Ammon's horn (tissue), 1 donor: ENCODE data around the gene VGF.

Experiments
- DNase-seq: peaks from one replicate; pipeline ENCODE4 v3.0.0-alpha.2; 2016; ENCODE audit warnings: low spot score

The VGF gene

DNA sequence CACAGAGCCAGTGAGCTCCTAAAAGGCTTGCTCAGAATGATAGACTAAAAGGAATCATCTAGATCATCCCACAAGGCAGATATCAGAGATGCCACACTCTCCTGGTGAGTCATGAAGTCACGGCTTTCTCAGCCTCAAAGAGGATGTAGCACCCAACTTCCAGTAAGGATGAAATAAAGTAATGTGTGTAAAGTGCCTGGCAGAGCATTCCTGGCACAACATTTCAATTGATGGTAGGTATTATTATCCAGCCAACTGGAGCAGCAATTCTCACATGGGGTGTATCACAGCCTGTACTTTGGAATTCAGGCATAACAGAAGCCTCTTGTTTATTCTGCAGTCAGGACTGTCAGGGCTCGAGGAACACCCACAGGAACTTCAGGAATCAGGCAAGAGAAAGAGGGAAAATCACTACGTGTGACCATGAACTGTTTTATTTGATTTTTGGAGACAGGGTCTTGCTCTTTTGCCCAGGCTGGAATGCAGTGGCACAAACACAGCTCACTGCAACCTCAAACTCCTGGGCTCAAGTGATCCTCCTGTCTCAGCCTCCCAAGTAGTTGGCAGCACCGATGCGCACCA, 20.0 kb upstream of the VGF start:
- peak; percentile 29 for DNase-seq

DNA sequence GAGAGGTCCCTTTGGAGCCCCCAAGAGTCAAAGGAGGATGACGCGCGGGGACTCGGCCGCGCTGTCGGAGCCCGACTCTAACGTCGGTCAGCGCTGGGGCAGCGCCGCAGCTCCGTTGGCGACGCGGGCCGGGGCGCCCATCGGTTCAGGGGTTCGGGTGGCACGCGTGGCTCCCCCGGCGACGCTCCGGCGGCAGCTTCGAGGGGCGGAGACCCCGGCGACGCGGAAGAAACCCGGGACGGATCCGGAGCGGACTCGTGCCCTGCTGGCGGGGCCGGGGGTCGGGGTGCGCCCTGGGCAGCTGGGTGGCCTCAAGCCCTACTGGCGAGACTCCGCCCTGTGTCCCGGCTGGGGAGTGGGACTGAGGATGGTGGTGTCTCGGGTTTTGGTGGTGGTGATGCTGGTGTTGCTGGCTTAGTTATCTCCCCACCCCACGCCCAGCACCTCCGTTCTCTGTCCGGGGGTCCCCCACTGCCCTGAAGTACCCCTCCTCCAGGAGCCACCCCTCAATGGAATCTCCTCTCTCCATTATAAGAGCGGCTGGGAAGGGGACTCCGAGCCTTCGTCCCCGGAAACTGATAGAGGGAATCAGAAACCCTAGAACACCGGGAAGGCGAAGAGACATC, 14.9 kb upstream of the VGF start, which contains the start of gene NAT16:
TSS of gene NAT16 (minus strand) at position 164 of the 626 bp plus-strand sequence. CDS start 5,486 bp downstream, outside the sequence.
- DNase-seq: no peak

DNA sequence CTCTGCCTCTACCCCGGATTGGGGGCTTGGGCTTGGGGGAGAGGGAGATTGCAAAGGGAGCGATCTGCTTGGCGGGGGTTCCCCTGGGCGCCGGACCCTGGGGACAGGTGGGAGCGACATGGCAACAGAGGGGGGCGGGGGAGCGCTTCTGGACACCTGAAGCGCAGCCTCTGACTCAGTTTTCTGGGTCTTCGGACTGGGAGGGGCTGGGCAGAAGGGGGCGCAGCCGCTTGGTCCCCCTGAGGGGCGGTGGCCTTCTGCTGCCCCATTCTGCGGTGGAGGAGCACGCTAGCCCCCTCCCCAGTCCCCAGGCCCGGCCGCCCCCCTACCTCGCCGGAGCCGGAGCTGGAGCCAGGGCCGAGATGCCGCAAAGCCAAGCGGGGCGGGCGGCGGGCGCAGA, 14.3 kb upstream of the VGF start:
- no peak for DNase-seq

DNA sequence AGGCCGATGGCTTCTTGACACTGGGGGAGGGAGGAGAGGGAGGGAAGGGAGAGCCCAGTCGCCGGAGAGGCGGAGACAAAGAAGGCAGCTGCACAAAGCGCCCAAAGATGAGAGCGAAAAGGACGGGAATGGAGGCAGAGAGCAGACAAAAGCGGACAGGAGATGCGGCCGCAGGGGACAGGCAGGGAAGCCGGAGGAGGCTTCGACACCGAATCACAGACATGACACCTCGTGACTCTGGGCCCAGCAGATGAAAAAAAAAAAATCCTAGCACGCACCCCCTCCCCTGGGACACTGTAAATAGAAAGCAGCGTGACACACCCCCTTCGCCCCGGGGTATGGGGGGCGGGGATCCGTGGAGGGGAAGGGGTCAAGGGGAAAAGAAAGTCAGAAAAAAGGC, 13.7 kb upstream of the VGF start:
- no peak for DNase-seq

DNA sequence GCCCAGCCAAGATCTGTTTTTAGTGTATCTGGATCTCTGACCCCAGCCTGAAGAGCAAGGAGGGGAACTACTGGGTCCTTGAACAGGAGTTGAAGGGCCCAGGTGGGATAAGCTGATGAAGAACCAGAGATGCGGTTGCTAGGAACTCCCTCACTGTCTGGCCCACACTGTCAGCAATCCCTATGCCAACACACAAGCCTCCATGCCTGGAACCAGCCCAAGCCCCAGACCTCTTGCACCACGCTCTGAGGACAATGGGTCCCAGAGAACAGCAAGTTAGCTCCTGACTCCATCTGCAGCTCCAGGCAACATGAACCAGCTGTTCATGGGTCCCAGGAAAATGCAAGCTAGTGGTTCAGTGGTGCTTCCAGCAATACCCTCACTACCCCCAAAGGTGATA, 12.3 kb upstream of the VGF start:
- no peak for DNase-seq

DNA sequence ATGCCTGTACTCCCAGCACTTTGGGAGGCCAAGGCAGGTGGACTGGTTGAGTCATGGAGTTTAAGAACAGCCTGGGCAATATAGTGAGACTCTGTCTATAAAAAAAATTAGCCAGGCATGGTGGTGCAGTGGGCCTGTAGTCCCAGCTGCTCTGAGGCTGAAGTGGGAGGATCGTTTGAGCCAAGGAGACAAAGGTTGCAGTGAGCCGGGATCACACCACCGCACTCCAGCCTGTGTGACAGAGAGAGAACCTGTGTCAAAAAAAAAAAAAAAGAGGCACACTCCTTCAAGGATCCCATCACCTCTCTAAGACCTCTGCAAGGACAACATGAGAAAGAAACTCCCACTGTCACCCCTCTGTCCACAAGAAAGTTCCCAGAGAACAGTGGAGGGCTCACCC, 10.3 kb upstream of the VGF start:
- DNase-seq: no peak

DNA sequence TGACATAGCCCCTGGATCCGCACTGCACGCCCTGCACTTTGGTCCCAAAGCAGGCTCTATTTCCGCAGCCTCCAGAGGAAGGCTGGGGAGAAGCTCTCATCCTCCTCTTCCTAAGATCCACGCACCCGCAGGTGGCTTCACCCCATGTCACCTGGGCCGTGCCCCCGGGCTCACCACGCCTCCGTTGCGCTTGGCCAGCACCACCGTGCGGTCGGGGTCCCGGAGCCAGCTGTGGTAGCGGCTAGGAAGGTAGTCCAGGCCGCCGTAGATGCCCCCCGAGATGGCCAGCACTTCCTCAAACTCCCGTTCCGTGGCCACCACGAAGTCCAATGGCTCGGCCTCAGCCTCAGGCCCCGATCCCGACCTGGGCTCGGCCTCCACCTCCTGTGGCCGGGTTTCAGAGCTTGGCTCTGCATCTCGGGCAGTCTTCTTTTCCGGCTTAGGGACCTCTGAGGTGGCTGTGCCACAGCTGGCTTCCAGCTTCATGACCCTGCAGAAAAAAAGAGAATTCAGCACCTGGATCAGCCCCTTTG, 9.0 kb upstream of the VGF start:
- DNase-seq: no peak

DNA sequence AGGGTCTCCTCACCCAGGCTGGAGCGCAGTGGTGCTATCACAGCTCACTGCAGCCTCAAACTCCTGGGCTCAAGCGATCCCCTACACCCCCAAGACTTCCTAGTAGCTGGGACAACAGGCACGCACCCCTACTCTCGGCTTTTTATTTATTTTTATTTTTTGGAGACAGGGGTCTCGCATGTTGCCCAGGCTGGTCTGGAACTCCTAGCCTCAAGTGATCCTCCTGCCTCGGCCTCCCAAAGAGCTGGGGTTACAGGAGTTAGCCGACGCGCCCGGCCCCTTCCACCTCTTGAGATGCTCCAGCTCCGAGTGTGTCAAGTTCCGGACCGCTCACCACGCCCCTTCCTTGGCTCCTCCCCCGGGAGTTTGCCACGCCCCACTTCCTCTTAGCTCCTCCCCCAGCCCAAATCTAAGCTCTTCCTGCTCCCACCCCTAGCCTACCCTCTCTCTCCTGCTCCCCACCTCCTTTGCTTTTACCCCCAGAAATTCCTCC, 8.4 kb upstream of the VGF start:
- no peak for DNase-seq

DNA sequence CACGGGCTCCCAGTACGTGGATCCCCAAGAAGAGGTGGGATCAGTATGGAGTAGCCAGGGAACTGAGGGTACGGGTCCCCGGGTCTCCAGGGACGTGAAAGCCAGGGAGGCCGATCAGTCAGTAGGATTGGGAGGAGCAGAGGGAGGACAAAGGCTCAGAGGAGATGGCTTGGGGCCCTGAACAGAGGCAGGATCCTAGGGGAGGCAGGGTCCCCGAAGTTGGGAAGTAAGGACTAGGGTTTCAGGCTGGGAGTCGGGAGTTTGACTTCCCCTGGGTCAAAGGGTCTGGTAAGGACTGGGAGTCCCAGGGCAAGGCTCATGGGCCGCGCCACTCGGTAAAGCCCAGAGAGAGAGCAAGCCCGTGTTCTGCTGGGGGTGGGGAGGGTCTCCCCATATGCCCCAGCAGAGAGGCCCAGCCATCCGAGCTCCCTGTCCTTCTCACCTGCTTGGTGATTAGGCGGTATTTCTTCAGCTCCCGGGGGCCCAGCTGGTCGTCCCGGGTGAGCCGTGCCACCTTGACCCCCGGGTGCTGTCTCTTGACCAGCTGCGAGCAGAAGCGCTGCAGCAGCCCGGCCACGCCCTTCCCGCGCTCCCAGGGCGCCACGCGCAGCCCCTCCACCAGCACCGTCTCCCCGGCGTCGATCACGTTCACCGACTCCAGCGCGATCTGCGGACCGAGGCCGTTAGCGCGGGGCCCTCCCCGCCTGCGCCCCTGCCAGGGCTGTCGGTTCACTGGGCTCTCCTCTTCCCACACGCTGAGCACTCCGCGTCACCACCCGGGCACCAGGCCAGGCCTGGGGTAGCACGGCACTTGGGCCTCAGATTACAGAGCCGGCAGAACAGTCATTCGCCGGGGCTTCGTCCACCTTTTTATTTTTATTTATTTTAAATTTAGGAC, 7.7 kb upstream of the VGF start:
- DNase-seq: no peak

DNA sequence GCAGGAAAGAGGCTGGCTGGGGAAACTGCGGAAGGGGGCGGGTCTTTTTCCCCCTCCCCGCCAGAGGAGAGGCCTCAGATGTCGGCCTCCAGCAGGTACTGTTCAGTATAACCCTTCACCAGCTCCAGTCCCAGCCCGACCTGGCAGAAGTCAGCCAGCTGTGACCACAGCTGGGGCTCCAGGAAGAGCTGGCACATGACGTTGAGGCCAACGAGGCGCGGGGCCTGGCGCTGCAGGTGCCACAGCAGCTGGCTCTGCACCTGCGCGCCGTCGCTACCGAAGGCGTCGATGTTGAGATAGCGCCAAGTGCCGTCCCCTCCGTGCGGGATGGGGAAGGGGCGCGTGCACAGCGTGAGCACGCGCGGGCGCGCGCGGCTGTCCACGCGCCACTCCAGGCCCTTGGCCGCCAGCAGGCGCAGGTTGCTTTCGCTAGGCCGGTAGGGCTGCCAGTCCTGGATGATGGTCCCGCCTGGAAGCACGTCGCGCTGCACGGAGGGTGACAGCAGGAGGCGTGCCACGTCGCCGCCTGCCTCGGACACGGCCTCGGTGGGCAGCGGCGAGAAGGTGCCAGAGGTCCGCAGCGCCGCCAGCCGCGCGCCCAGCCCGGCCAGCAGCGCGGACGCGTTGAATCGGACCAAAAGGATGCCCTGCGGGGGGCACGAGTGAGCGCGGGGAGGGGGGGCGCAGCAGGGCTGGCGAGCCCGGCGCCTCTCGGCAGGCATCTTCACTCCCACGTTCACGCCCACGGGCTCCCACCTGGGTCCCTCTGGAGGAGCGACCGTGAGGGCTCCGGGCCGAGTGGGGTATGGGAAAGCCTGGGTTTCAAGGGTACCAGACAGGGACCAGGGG, 6.9 kb upstream of the VGF start:
- DNase-seq: no peak

DNA sequence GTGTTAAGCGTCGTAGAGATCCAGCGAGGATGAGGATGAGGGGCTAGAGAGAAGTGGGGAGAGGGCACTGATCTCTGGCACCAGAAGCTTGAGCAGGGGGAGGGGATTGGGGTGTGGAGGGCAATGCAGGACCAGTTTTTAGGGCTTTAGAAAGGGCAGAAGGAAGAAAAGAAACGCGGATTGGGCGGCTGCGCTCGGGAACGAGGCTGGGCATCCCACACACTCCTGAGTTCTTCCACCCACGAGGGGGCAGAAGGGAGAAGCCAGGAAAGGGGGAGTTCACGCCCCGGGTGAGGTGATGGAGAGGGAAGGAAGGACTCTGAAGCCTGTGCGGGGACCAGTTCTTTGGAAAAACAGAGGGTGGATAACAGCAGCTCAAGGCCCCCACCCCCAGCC, 6.1 kb upstream of the VGF start:
- no peak for DNase-seq

DNA sequence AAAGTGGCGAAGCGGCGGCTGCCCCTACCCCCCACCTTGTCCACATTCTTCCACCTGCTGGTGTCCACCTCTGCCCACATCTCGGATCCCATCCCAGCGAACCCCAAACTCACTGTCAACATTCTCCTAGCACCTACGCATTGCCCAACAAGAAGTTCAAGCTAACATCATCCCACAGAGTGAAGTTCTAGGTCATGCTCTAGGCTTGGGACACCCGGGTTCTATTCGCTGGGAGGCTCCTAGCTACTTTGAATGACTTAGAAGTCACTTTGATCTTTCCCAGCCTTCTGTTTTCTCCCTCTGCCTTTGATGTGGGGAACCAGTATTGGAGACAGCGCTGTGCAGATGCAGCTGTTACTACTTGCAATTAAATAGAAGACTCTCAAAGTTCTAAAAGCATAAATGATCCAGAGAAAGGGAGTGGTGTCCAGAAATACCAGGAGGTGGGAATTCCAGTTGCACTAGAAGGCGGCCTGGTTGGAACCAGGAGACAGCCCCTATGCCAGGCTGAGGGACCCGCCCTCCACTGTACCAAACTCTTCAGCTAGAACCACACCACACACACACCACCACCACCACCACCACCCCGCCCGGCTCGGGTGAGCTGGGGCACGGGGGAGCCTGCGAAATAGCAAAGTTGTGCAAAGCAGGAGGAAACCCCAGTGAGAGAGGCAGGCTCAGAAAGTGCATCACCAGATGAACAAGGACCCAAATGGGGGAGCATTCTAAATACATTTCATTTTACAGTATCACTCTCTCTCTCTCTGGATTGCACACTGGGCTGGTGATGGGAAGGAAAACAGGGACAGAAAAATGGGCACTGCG, 5.5 kb upstream of the VGF start:
- no peak for DNase-seq

DNA sequence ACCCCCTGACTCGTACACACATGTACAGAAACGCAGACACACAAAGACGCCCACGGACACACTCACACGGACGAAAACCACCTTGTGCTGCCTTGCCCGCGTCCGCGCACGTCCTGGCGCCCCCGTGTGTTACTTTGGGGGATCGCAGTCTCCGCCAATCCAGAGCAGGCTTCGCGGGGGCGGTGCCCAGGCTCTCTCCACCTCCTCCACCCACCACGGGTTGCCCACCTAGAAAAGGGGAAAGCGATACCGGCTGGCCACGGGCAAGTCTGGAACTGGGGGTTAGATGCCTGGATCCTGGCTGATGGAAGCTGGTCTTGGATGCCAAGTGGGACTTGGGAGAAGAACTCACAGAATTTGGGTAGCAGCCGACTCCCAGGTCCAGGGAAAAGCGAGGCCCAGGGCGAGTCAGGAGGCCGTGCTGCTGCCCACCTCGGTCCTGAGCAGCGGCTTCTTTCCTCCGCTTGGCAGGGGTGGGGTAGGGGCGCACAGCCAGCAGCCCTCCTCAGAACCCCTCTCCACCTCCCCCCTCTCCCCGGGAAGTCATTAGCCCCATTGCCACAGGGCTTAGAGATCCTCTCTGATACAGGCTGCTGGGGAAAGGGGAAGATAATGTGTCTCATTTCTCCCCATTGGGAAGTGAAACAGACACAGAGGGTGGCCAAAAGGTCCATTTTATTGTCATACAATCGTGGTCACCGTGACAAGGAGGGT, 4.6 kb upstream of the VGF start:
- DNase-seq: peak; percentile 64

DNA sequence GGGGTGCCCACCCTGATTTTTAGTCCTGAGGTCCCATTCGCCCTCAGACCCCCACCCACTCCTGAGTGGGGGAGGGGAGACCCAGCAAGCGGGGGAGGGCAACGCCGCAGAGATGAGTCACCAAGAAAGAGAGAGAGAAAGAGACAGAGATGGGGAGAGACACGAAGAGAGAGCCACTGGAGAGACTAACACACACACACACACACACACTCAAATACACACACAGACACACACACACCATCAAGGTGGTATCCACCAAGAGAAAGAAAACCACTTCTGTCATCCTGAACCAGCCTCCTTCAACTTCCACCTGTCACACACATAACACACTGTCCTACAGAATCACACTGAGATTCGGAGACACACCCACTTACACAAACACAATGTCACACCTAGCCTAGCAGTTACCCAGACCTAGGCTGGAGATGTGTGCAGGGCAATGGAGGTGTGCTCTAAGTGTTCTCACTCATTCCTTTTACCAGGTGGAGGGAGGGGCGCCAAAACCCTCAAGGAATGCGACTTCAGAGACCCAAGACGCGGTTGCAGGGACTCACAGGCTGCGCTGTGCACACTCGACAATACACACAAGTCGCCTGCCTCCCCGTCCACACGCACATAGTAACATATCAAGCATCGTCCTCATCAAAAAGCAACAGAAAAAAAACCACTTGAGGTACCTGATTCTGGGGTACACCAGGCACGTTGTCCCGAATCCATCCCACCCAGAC, 3.9 kb upstream of the VGF start:
- no peak for DNase-seq

DNA sequence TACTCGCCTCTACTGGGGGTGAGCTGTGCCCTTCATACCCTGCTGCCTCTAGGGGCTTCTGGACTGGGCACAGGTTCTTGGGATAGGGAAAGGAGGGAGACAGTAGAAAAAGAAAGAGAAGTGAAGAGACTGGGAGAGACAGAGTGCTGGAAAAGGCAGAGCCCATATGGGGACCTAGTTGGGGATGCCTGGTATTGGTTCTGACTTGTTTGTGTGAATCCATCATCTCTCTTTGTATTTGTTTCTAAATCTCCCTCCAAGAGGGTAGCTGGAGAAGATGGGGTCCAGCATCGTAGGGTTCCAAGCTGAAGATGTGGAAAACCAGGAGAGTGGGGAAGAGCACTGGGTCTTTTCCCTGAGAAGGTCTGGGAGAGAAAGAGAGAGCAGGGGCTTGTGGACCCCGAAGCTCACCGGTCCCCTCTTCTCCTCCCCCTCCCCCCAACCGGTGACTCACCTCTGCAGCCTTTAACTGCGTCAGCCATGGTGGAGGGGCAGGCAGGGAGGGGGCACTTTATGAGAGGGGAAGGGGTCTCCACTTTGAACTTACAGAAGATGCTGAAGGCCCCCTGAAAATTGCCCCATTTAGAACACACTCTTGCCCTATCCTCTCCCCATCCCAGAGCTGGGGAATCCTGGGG, 3.2 kb upstream of the VGF start:
- no peak for DNase-seq

DNA sequence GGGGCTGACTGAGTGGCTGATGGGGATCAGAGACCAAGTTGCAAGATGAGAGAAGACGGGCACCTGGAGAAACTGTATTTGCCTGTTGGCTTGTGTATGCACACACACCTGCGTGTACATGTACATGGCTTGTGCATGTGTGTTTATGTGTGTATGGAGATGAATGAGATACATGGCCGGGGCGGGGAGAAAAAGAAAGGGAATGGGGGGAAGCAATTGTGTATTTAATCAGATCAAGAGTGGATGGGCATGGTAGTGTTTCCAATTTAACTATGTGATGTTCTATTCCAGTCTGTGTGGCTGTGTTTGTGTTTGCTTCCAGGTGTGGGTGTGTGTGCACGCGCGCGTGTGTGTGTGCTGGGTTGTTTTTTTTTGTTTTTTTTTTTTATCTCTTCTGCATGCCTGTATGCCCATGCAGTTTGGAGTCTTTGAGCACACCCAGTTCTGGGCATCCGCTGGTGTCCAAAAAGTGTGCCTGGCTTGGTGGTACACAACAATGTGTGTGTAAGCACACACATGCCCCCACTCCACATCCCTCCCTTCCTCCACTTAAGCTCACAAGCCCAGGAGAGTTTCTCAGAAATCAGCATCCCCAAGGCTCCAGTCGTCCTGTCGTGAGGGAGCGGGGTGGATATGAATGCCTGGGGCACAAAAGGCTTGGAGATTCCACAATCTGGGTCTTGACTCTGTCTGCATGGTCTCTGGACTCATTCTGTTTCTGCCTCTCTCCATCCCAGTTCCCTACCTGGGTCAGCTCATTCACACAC, 2.5 kb upstream of the VGF start:
- DNase-seq: no peak

DNA sequence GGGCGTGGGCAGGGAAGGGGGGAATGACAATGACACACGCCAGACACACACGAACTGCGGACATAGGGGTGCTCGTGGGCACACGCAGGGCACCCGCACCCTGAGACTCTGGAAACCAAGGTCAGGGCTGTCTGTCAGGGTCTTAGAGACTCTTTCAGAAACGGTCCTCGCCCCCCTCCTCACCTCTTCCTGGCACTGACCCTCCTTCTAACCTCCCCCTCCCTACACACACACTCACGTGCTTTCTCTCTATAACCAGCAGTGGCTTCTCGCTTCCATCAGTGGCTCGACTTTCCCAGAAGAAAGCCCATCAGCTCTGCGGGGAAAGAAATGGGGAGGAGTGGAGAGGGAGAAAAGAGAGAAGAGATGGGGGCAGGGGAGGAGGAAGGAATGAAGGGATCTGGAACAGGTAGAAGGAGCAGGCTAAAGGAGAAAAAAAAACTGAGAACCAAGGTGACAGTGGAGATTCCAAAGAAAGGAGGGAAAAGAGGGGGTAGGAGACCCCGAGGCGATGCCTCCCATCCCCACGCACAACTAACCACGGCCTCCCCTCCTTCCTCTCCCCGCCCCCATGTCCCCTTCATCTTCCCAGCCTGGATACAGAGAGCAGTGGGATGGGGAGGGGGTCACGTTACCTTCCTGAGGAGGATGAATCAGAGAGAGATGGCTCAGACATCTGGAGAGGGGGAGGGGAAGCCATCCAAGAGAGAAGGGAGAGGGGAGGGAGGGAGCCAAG, 1.7 kb upstream of the VGF start:
- no peak for DNase-seq

DNA sequence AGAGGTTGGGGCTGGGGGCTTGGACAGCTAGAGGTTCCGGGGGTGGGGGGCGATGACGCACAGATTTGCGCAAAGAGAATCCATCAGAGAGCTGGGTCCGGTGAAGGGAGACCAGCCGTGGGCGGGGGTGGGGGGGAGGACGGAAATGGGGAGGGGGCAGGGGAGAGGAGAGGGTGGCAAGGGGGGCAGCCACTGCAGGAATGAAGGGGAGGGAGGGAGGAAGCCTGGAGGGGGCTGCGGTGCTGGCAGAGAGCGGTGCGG, 1.2 kb upstream of the VGF start:
- no peak for DNase-seq
